ENCODE measurements around the gene SPATA6L.

DNA sequence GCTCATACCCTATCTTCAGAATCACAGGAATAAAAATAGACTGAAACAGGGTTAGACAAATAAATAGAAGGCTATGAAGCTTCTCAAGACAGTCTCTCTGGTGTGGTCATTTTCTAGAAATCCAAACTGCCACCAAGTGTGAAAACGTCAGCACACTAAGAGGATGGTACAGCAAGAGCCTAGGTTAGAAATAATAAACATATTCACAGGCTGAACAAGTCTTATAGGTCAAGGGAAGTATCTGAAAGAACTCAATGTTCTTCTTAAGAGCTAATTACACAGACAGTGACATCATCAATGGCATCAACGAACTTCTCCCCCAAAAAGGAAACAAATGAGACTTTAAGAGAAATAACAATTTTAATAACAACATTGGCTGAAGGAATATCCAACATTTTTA, 26.9 kb downstream of the SPATA6L start:
- TF ChIP-seq, protein P1, sequence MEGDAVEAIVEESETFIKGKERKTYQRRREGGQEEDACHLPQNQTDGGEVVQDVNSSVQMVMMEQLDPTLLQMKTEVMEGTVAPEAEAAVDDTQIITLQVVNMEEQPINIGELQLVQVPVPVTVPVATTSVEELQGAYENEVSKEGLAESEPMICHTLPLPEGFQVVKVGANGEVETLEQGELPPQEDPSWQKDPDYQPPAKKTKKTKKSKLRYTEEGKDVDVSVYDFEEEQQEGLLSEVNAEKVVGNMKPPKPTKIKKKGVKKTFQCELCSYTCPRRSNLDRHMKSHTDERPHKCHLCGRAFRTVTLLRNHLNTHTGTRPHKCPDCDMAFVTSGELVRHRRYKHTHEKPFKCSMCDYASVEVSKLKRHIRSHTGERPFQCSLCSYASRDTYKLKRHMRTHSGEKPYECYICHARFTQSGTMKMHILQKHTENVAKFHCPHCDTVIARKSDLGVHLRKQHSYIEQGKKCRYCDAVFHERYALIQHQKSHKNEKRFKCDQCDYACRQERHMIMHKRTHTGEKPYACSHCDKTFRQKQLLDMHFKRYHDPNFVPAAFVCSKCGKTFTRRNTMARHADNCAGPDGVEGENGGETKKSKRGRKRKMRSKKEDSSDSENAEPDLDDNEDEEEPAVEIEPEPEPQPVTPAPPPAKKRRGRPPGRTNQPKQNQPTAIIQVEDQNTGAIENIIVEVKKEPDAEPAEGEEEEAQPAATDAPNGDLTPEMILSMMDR (IDR thresholded peaks at IDR 0.05; ENCODE audit: low read length), result no peak
- TF ChIP-seq EZH2 (IDR thresholded peaks at IDR 0.05; ENCODE audit: borderline replicate concordance, low read length), result no peak
